ENCODE results near the gene POLR2H. TPM values are rescaled to one million over a fixed set of nuclear protein-coding genes. Genes with fewer than 3 reads are reported as not detected.
A peak's percentile ranks its signal among the peaks of the same experiment; 100 is the strongest.

The POLR2H gene
- polyA plus RNA-seq, 3 donors from 2014 or later, result 57.2 to 61.2 (median 59.5) TPM

DNA sequence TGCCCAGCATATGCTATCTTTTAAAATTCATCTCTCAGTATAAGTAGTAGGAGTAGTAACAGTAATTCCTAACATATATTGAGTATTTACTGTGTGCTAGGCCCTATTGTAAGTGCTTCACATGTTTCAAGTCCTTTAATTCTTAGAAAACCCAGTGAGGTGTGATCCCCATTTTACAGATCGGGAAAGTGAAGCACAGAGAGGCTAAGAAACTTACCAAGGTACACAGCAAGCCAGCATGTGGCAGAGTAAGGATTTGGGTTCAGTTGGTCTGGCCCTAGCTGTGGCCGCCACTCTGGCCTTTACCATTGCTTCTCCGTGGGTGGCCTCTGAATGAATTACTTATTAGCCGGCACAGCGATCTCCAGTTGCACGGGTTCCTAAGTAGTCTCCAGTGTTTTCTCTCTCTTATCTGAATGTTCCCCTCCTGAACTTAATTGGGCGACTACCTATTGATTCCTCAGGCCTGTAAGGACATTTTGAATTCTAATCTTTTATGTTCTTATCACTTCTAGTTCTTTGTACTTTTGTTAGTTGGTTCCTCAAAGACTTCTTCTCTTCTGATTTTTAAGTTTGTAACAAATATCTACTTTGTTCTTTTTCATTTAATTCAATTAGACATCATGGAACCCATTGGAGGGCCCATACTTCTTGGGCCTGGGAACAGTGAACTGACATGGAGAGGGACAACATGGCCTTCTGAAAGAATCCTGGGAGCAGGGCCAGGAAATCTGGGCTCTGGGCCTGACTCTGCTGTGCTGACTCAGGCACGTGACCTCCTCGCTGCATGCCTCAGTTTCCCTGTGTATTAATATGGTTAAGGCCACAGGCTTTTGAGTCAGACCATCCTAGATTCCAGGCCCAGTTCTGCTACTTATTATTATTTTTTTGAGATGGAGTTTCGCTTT is 11.7 kb upstream of the POLR2H start:
- H3K27me3 Mint-ChIP-seq (ENCODE audit: low read depth in 3 of 3), result peaks cover 0 to 1% (median 0%) of the 10 kb centered on the region in 3 donors
- H3K4me3 Mint-ChIP-seq, result no peak overlapping the region
- H3K4me1 Mint-ChIP-seq, result peaks cover 0 to 5% of the 10 kb centered on the region in 2 donors
- no peak for DNase-seq
- no peaks in the 10 kb centered on the region for H3K36me3 Mint-ChIP-seq
- no peaks in the 10 kb centered on the region for H3K9me3 Mint-ChIP-seq
- H3K27ac Mint-ChIP-seq, result no peak overlapping the region

DNA sequence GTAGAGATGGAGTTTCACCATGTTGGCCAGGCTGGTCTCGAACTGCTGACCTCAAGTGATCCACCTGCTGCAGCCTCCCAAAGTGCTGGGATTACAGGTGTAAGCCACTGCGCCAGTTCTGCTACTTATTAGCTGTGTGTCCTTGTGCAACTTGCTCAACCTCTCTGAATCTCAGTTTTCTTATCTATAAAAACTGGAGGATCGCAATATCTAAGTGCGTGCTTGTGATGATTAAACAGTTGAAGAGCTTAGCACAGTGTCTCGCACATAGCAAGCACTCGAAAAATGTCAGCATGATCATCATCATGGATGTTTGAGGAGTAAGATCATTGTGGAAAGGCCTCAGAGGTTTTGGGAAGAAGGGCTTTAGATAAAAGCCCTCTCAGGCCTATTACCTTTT is 10.9 kb upstream of the POLR2H start:
- H3K9me3 Mint-ChIP-seq, result no peaks in the 10 kb centered on the region
- H3K36me3 Mint-ChIP-seq, result no peaks in the 10 kb centered on the region
- H3K4me1 Mint-ChIP-seq, result peaks cover 0 to 6% of the 10 kb centered on the region in 2 donors
- peaks cover 0 to 1% (median 0%) of the 10 kb centered on the region in 3 donors for H3K27me3 Mint-ChIP-seq (ENCODE audit: low read depth in 3 of 3)
- no peak overlapping the region for H3K4me3 Mint-ChIP-seq
- no peak for DNase-seq
- H3K27ac Mint-ChIP-seq, result no peak overlapping the region

DNA sequence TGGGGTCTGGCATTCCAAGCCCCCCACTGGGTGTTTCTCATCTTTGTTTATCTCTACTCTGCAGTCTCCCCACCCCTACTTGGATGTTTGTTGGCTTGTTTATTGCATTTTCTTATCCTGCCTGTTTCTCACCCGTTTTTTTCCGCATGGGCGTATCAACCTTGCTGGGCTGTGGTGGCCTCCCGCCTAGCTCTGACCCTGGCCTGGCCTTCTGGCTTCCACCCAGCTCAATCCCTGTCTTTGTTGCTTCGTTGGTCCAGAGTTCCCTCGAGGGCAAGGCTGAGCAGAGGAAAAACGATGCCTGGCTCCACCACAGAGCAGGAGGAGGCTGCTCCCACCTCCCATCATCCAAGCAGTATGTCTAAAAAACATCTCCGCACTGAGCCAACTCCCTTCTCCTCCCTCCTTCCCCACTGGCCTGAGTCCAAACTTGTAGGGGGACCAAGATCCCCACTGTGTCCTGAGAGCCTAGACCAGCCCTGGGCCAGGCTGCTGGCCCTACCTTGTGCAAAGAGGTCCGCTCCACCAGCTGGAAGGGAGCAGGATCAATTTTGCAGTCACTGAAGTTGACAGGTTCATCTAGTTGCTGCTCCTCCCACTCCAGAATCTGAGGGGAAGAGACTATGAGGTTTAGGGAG is 9.9 kb upstream of the POLR2H start:
- Mint-ChIP-seq H3K4me1 (peaks cover 0 to 6% of the 10 kb centered on the region in 2 donors), H3K4me3 (no peak overlapping the region), H3K9me3 (no peaks in the 10 kb centered on the region), H3K27ac (peak overlapping the region in 1 of 6 donors; percentile 40), H3K36me3 (peaks cover 0 to under 1% (median 0%) of the 10 kb centered on the region in 3 donors), H3K27me3 (ENCODE audit: low read depth in 3 of 3) (peaks cover 0 to 1% (median 0%) of the 10 kb centered on the region in 3 donors)
- no peak for DNase-seq

GRCh38 chr3:184352149-184352785 is 9.2 kb upstream of the POLR2H start:
- H3K27ac Mint-ChIP-seq, result peak overlapping the region in 3 of 6 donors; percentile 40 to 46 (median 44)
- no peak overlapping the region for H3K4me3 Mint-ChIP-seq
- peaks cover 0 to 1% (median 0%) of the 10 kb centered on the region in 3 donors for H3K27me3 Mint-ChIP-seq (ENCODE audit: low read depth in 3 of 3)

DNA sequence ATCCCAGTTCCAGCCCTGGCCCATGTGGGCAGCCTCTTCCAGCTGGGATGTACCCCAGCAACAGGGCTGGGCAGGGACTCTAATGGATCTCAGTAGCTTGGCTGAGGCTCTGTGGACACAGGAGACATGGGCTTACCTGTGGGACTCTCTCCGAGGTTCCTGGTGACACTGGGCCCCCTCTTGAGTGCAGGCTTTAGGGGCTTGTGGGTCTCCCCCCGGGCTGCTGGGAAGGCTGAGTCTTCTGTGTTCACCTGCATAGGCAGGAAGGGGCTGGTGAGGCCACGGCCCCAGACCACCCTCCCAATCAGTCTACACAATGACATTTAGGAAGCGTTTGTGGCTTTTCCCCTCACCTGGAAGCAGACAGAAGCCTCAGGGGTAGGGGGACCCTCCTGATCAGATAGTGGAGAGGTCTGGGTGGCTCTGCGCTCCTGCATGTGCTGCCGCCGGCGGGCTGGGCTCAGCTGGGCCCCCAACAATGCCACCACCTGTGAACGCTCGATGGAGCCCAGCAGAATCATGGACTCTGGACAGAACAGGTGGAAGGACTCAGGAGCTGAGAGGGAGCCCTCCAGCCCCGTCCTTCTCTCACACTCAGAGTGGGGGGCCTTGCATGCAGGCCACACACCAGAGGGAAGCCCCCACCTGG is 8.5 kb upstream of the POLR2H start:
- Mint-ChIP-seq H3K27me3 (ENCODE audit: low read depth in 3 of 3) (peaks cover 0 to 1% (median 0%) of the 10 kb centered on the region in 3 donors), H3K9me3 (no peaks in the 10 kb centered on the region), H3K4me1 (peaks cover 0 to 6% of the 10 kb centered on the region in 2 donors), H3K4me3 (no peak overlapping the region), H3K27ac (no peak overlapping the region), H3K36me3 (peaks cover 0 to 4% (median 0%) of the 10 kb centered on the region in 3 donors)
- DNase-seq, result no peak

More at GRCh38 chr3:184352149-184352785, 9.2 kb upstream of the POLR2H start:
- Mint-ChIP-seq H3K36me3 (peaks cover 0 to 4% (median 0%) of the 10 kb centered on the region in 3 donors), H3K9me3 (no peaks in the 10 kb centered on the region), H3K4me1 (peaks cover 0 to 6% of the 10 kb centered on the region in 2 donors)
- DNase-seq, result no peak

GRCh38 chr3:184353546-184353941 is 8.0 kb upstream of the POLR2H start:
- Mint-ChIP-seq H3K4me3 (no peak overlapping the region), H3K36me3 (peaks cover 0 to 4% (median 0%) of the 10 kb centered on the region in 3 donors), H3K27ac (peak overlapping the region in 2 of 6 donors; percentile 40 to 62)

GRCh38 chr3:184354121-184354728 is 7.3 kb upstream of the POLR2H start:
- Mint-ChIP-seq H3K27ac (peak overlapping the region in 4 of 6 donors; percentile 40 to 74 (median 63)), H3K4me1 (peaks cover 0 to 6% of the 10 kb centered on the region in 2 donors), H3K9me3 (no peaks in the 10 kb centered on the region), H3K4me3 (peak overlapping the region in 2 of 5 donors; percentile 23 to 33), H3K27me3 (ENCODE audit: low read depth in 3 of 3) (peaks cover 0 to 3% (median 1%) of the 10 kb centered on the region in 3 donors), H3K36me3 (peaks cover 0 to 4% (median 0%) of the 10 kb centered on the region in 3 donors)
- peak; percentile 50 to 55 (median 53) for DNase-seq

More at GRCh38 chr3:184353546-184353941, 8.0 kb upstream of the POLR2H start:
- peaks cover 0 to 6% of the 10 kb centered on the region in 2 donors for H3K4me1 Mint-ChIP-seq
- DNase-seq, result no peak
- H3K9me3 Mint-ChIP-seq, result no peaks in the 10 kb centered on the region
- peaks cover 0 to 3% (median 1%) of the 10 kb centered on the region in 3 donors for H3K27me3 Mint-ChIP-seq (ENCODE audit: low read depth in 3 of 3)

- H3K36me3 Mint-ChIP-seq, result peaks cover 0 to 4% (median 0%) of the 10 kb centered on the region in 3 donors
Observed at GRCh38 chr3:184354754-184355153, 6.8 kb upstream of the POLR2H start.

GRCh38 chr3:184355261-184356040 is 6.1 kb upstream of the POLR2H start:
- peaks cover 0 to 3% (median 1%) of the 10 kb centered on the region in 3 donors for H3K27me3 Mint-ChIP-seq (ENCODE audit: low read depth in 3 of 3)
- peaks cover 0 to 7% of the 10 kb centered on the region in 2 donors for H3K4me1 Mint-ChIP-seq
- peaks cover 0 to 4% (median 0%) of the 10 kb centered on the region in 3 donors for H3K36me3 Mint-ChIP-seq
- no peaks in the 10 kb centered on the region for H3K9me3 Mint-ChIP-seq
- H3K4me3 Mint-ChIP-seq, result no peak overlapping the region
- no peak for DNase-seq
- peak overlapping the region in 2 of 6 donors; percentile 35 to 49 for H3K27ac Mint-ChIP-seq

More at GRCh38 chr3:184354754-184355153, 6.8 kb upstream of the POLR2H start:
- Mint-ChIP-seq H3K9me3 (no peaks in the 10 kb centered on the region), H3K4me3 (no peak overlapping the region), H3K27me3 (ENCODE audit: low read depth in 3 of 3) (peaks cover 0 to 3% (median 1%) of the 10 kb centered on the region in 3 donors), H3K27ac (no peak overlapping the region), H3K4me1 (peaks cover 0 to 6% of the 10 kb centered on the region in 2 donors)
- no peak for DNase-seq

DNA sequence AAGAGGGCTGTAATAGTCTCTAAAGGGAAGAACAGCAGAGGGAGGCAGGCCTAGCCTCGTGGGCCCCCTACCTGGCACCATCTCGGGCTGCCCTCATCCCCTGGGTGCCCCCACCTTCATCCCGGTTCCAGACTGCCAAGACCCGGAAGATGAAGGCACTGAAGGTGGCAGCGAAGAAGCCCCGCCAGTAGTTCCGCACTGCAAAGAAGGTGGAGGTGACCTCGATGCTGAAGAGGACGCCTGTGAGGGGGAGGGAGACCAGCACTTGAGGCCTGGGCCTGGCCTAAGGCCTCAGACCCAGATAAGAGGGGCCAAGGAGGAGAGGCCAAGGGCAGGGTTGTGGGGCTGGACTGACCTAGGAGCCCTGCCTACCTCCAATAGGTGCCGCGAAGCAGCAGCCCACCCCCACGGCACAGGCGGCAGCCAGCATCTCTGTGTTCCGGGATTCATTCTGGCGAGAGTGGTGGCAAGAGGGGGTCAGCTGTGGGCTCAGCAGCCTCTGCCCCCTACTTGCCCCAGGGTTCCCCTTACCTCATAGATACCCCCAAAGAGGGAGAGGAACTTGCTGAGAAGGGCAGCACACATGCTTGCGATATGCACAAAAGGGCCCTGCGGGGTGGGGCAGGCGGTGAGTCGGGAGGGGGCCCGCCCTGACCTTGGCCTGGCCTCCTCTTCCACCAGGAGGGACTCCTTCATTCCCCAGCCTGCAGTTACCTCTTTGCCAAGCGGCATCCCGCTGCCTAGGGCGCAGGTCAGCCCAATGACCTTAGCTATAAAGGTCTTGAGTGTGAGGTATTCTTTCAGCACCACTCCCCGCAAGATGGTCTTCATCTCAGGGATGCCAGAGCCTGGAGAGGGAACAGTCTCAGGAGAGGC is 4.0 kb upstream of the POLR2H start:
- H3K36me3 Mint-ChIP-seq, result peaks cover 0 to 4% (median 0%) of the 10 kb centered on the region in 3 donors
- H3K4me3 Mint-ChIP-seq, result no peak overlapping the region
- H3K9me3 Mint-ChIP-seq, result no peaks in the 10 kb centered on the region
- H3K27ac Mint-ChIP-seq, result no peak overlapping the region
- peaks cover 0 to 14% of the 10 kb centered on the region in 2 donors for H3K4me1 Mint-ChIP-seq
- no peak for DNase-seq
- peaks cover 2 to 7% (median 4%) of the 10 kb centered on the region in 3 donors for H3K27me3 Mint-ChIP-seq (ENCODE audit: low read depth in 3 of 3)

- DNase-seq, result no peak
- Mint-ChIP-seq H3K4me3 (no peak overlapping the region), H3K9me3 (no peaks in the 10 kb centered on the region)
Observed at GRCh38 chr3:184358124-184358767, 3.3 kb upstream of the POLR2H start.

More at GRCh38 chr3:184358124-184358767, 3.3 kb upstream of the POLR2H start:
- Mint-ChIP-seq H3K27me3 (ENCODE audit: low read depth in 3 of 3) (peaks cover 6 to 11% (median 8%) of the 10 kb centered on the region in 3 donors), H3K4me1 (peaks cover 3 to 16% of the 10 kb centered on the region in 2 donors), H3K27ac (peak overlapping the region in 1 of 6 donors; percentile 53), H3K36me3 (peaks cover 0 to 4% (median 0%) of the 10 kb centered on the region in 3 donors)
